HUES48 (cell line): ENCODE results near the gene ADNP.
A peak's percentile ranks its signal among the peaks of the same experiment; 100 is the strongest.
"Not testable (repeated sequence)": the region's sequence is repeated elsewhere in the genome, so short reads cannot be mapped to it uniquely, and the experiment has no call there.

ENCODE experiments used
- H3K27ac ChIP-seq: one replicate; pipeline ENCODE4 v1.7.0; 2013; ENCODE audit warnings: low read depth, low read length, inconsistent platforms
- H3K27me3 ChIP-seq: 2 replicates; pipeline ENCODE4 v1.6.1; 2013; ENCODE audit warnings: mild to moderate bottlenecking, low read length; ENCODE audit not compliant: control insufficient read depth, insufficient read depth
- H3K36me3 ChIP-seq: 2 replicates; pipeline ENCODE4 v1.6.1; 2013; ENCODE audit warnings: low read length; ENCODE audit not compliant: control insufficient read depth, insufficient read depth
- H3K4me1 ChIP-seq: 2 replicates; pipeline ENCODE4 v1.6.1; 2013; ENCODE audit warnings: mild to moderate bottlenecking, low read length; ENCODE audit not compliant: control insufficient read depth, insufficient read depth
- H3K4me3 ChIP-seq: 2 replicates; pipeline ENCODE4 v1.5.1; 2013; ENCODE audit warnings: mild to moderate bottlenecking, low read depth, low read length
- H3K9ac ChIP-seq: 2 replicates; pipeline ENCODE4 v1.6.1; 2013; ENCODE audit warnings: mild to moderate bottlenecking, low read depth, low read length, moderate library complexity
- H3K9me3 ChIP-seq: 2 replicates; pipeline ENCODE4 v1.6.1; 2013; ENCODE audit warnings: low read length; ENCODE audit not compliant: control insufficient read depth, insufficient read depth

Gene ADNP

DNA sequence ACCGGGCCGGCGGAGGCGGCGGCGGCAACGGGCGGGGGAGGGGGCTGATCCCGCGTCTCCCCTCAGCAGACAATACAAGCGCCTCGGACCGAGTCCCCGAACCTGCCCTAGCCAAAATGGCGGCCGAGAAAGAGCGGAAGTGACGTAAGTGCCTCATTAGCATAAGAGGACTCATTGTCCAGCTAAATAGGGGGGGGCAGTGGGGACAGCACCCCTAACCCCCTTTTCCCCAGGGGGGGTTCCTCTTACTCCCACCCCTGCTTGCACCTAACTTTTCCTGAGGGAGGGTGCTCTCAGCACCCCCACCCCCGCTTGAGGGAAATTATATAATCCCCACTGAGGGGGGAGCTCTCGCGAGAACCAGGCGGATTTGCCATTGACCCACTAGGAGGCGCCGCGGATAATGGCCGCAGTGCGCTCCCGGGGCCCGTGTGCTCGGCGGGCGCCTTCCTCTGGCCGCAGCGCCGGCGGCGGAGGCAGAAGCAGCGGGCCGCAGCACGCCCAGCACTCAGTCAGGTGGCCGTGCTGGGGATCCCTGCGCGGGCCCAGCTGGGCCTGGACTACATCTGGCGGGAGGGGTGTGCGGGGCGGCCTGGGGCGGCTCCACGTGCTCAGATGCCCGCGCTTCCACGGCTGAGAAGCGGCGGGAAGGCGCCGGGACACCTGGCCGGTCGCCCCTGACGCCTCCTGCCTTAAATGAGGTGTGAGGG is at the start of gene ADNP:
Gene ADNP, minus strand, starts transcription at position 132 of the 710 bp plus-strand sequence. CDS start 27,441 bp downstream, outside the sequence.
- no peaks in the 10 kb centered on the region for H3K9me3 ChIP-seq
- peak within 1 kb of the TSS; percentile 98 for H3K9ac ChIP-seq
- peaks cover 35% of the 10 kb centered on the region for H3K4me1 ChIP-seq
- peaks cover 78% of the 10 kb centered on the region for H3K36me3 ChIP-seq
- no peaks in the 10 kb centered on the region for H3K27me3 ChIP-seq
- H3K27ac ChIP-seq: peak within 1 kb of the TSS; percentile 96
- H3K4me3 ChIP-seq: peak within 1 kb of the TSS; percentile 97

DNA sequence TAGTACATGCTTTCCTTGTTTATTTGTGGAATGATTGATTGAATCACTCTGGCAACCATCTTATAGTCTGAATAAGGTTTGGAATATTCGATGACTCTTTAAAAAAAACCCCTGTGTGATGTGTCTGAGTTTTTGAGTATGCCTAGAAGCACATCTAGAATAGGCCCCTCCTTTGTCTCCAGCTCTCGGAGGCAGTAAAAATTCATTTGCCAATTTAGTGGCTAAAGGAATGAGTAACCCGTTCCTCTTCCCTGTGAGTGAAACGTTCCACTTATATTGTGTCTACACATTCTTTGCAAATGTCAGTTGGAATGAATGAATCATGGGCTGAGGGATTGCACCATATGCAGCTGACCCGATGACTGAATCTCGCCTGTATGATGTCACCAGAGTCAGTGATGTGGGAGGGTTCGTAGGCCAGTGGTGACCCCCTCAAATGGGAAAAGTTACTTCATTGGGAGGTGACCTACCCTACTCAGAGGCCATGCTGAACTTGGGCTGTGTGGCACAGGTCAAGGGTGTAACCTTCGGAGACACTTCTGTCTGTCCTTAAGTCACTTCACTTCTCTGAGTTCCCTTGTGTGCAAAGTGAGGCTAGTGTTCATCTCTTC is 48.9 kb upstream of the ADNP start:
- Histone ChIP-seq H3K27ac (no peak overlapping the region), H3K36me3 (no peaks in the 10 kb centered on the region), H3K4me1 (no peaks in the 10 kb centered on the region), H3K4me3 (no peak overlapping the region), H3K27me3 (no peaks in the 10 kb centered on the region), H3K9ac (no peak overlapping the region), H3K9me3 (no peaks in the 10 kb centered on the region)

DNA sequence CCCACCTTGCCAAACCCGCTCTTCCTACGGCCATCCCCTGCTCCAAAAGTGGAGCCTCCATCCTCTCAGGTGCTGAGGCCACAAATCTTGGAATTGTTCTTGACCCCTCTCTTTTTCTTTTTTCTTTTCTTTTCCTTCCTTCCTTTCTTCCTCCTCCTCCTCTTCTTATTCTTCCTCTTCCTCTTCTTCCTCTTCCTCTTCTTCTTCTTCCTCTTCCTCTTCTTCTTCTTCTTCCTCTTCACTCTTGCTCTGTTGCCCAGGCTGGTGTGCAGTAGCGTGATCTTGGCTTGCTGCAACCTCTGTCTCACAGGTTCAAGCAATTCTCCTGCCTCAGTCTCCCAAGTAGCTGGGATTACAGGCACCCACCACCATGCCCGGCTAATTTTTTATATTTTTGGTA is 47.3 kb upstream of the ADNP start:
- not testable (repeated sequence) for H3K9ac ChIP-seq, H3K4me1 ChIP-seq, H3K36me3 ChIP-seq, H3K27me3 ChIP-seq, H3K27ac ChIP-seq, H3K4me3 ChIP-seq, H3K9me3 ChIP-seq

DNA sequence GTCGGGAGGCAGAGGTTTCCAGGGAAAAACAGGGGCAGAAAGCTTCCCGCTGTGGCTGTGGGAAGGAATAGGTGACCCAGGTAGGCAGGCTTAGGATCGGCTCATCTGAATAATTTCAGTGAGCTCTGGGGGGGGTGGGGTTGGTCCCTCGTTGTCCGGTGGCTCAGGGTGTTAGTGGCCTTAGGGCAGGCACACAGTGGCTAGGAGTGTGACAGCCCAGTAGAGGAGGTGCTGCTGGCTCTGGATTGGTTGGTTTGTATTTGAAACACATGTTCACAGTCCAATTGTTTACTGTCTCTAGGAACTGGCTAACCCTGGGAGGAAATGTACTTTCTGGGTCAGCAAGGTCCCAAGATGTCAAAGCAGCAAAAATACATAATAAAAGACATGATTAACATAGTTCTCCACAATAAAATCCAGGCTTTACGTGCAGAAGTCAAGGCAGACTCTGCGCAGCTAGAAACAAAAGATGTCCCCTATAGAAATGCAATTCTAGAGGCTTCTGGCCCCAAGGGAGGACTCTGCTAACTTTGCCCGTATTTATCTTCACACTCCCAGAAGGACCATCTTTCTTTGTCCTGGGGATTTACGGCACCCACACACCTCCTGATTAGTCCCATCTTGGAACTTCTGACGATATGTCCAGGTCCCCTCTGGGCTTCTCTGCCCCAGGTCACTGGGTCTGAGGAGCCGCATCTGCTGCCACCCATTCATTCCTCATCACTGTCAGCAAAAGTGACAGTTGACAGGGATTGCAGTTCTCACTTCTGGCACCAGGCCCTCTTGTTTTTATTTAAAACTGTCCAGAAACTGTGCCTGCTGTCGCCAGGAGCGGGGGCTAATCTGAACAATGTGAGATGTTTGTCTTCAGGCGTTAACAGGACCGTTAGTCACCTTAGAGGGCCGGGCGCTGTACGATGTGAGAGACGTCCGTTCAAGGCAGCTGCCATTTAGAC is 46.1 kb upstream of the ADNP start:
- Histone ChIP-seq H3K27ac (no peak overlapping the region), H3K36me3 (no peaks in the 10 kb centered on the region), H3K9ac (no peak overlapping the region), H3K27me3 (no peaks in the 10 kb centered on the region), H3K9me3 (no peaks in the 10 kb centered on the region), H3K4me1 (no peaks in the 10 kb centered on the region), H3K4me3 (no peak overlapping the region)

DNA sequence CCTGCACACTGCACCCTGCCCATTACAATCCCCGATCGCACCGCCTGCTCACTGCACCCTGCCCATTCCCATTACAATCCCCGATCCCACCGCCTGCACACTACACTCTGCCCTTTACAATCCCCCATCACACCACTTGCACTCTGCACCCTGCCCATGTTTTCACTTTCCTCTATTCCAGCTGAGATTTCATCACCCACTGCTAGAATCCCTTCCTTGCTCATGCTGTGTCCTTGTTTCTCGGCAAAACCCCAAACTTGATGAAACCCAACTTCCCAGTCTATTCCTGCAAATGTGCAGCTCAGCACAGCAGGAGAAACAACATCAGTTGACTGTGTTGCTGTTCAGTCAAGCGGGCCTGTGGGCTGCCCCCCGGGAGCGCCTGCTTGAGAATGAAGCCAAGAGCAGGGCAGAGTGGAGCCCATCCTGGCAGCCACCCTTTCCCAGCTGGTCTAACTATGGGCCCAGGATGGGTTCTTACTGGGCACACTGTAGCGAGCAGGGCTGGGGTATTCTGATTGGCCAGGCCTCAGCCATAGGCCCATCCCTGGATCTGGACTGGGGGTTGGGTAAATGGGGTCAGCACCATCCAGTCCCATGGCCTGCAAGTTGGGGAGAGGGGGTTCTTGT is 44.6 kb upstream of the ADNP start:
- H3K4me1 ChIP-seq: no peaks in the 10 kb centered on the region
- H3K27ac ChIP-seq: no peak overlapping the region
- no peaks in the 10 kb centered on the region for H3K27me3 ChIP-seq
- H3K4me3 ChIP-seq: no peak overlapping the region
- H3K9ac ChIP-seq: no peak overlapping the region
- H3K36me3 ChIP-seq: no peaks in the 10 kb centered on the region
- no peaks in the 10 kb centered on the region for H3K9me3 ChIP-seq

DNA sequence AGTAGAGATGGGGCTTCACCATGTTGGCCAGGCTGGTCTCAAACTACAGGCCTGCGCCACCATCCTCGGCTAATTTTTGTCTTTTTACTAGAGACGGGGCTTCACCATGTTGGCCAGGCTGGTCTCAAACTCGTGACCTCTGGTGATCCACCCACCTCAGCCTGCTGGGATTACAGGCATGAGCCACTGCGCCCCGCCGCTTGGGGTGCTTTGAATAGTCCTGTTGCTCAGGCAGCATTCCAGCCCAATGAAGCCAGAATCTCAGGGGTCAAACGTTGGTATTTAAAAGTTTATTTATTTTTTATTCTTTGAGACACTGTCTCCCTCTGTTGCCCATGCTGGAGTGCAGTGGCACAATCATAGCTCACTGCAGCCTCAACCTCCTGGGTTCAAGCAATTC is 38.7 kb upstream of the ADNP start:
- H3K27me3 ChIP-seq: no peaks in the 10 kb centered on the region
- no peak overlapping the region for H3K27ac ChIP-seq
- no peaks in the 10 kb centered on the region for H3K9me3 ChIP-seq
- H3K36me3 ChIP-seq: no peaks in the 10 kb centered on the region
- no peak overlapping the region for H3K4me3 ChIP-seq
- 0 out of 2 replicates have a peak, but pooled peaks cover 5% of the 10 kb centered on the region for H3K4me1 ChIP-seq
- no peak overlapping the region for H3K9ac ChIP-seq

DNA sequence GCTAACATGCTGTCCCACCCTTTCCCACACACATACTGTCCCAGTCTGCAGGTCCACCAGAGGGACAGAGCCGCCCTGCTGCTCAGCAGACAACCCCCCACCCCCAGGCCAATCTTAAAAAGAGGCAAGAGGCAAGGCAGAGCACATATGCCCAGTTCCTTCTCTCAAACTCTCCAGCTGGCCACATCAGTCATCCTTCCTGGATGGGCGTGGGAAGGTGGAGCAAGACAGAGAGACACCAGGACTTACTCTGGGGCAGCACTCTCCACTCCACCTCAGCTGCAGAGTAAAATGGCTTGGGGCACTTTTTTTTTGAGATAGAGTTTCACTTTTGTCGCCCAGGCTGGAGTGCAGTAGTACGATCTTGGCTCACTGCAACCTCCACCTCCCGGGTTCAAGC is 38.2 kb upstream of the ADNP start:
- Histone ChIP-seq H3K4me3 (no peak overlapping the region), H3K4me1 (0 out of 2 replicates have a peak, but pooled peaks cover 5% of the 10 kb centered on the region), H3K27me3 (no peaks in the 10 kb centered on the region), H3K27ac (no peak overlapping the region), H3K9me3 (no peaks in the 10 kb centered on the region), H3K36me3 (no peaks in the 10 kb centered on the region), H3K9ac (no peak overlapping the region)

DNA sequence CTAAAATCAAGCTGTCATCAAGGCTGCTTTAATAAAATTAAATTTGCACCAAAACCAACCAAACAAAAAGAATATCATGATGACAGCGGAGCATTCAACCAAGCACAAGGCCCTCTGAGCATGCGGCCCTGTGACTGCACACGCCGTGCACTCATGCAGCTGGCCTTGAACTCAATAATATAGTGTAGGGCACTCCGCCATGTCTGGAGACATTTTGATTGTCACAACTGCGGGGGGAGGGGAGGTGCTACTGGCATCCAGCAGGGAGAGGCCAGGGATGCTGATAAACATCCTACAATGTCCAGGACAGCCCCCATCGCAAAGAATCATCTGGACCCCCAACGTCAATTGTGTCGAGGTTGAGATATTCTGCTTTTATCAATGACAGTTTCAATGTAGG is 37.1 kb upstream of the ADNP start:
- no peak overlapping the region for H3K4me3 ChIP-seq
- no peaks in the 10 kb centered on the region for H3K36me3 ChIP-seq
- no peaks in the 10 kb centered on the region for H3K27me3 ChIP-seq
- H3K27ac ChIP-seq: no peak overlapping the region
- H3K9me3 ChIP-seq: no peaks in the 10 kb centered on the region
- 0 out of 2 replicates have a peak, but pooled peaks cover 5% of the 10 kb centered on the region for H3K4me1 ChIP-seq
- H3K9ac ChIP-seq: no peak overlapping the region

DNA sequence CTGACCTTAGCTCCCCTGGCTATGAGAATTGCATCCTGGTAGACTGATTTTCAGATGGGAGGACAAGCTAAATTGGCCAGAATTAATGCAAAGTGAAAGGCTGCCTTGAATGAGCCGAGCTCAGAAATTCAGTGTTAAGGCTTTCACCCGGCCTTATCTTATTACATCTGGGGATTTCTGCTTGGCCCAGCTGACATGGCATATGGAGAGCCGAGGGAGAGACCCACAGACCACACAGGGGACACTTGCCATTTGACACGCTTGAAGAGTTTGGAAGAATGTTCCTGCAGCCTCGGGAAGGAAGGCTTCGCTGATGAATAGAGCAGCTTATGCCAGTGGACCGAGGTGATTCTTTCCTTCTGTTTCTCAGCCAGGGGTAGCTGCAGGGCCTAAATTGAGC is 36.3 kb upstream of the ADNP start:
- no peak overlapping the region for H3K9ac ChIP-seq
- H3K4me1 ChIP-seq: 0 out of 2 replicates have a peak, but pooled peaks cover 5% of the 10 kb centered on the region
- no peaks in the 10 kb centered on the region for H3K9me3 ChIP-seq
- H3K27me3 ChIP-seq: no peaks in the 10 kb centered on the region
- H3K4me3 ChIP-seq: no peak overlapping the region
- H3K36me3 ChIP-seq: no peaks in the 10 kb centered on the region
- H3K27ac ChIP-seq: no peak overlapping the region

DNA sequence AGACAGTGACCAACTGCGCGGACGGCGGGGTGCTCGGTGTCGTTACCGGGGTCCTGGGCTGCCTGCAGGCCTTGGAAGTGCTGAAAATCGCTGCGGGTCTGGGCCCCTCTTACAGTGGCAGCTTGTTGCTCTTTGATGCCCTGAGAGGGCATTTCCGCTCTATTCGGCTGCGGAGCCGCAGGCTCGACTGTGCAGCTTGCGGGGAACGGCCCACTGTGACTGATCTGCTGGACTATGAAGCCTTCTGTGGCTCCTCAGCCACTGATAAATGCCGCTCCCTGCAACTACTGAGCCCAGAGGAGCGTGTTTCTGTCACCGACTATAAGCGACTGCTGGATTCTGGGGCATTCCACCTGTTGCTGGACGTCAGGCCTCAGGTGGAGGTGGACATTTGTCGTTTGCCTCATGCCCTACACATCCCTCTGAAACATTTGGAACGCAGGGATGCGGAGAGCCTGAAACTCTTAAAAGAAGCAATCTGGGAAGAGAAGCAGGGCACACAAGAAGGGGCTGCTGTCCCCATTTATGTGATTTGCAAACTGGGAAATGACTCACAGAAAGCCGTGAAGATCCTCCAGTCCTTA is 28.4 kb upstream of the ADNP start:
- no peaks in the 10 kb centered on the region for H3K27me3 ChIP-seq
- peak overlapping the region; percentile 99; the same call in 1 of the 2 replicates for H3K9ac ChIP-seq
- H3K9me3 ChIP-seq: no peaks in the 10 kb centered on the region
- peaks cover 14% of the 10 kb centered on the region for H3K36me3 ChIP-seq
- peaks cover 9% of the 10 kb centered on the region for H3K4me1 ChIP-seq
- peak overlapping the region; percentile 96 for H3K4me3 ChIP-seq
- no peak overlapping the region for H3K27ac ChIP-seq
